NCI-H2227 (cell line): ENCODE measurements around the gene ZW10.
A peak's percentile ranks its signal among the peaks of the same experiment; 100 is the strongest.
"Not testable (repeated sequence)": the region's sequence is repeated elsewhere in the genome, so short reads cannot be mapped to it uniquely, and the experiment has no call there.

Experiments
- DNase-seq: peaks from one replicate; lab custom pipeline; 2025; ENCODE audit not compliant: unreplicated experiment; lab: John Stamatoyannopoulos, UW

The ZW10 gene

GRCh38 chr11:113773416-113774173, at the start of gene ZW10:
ZW10 (minus strand) TSS chr11:113773692; CDS start chr11:113773666, 26 bp downstream.
- peak; percentile 94 for DNase-seq

GRCh38 chr11:113818426-113818825, 44.9 kb upstream of the ZW10 start:
- no peak for DNase-seq

- no peak for DNase-seq
Measured at GRCh38 chr11:113817626-113818025, 44.1 kb upstream of the ZW10 start.

- DNase-seq = no peak
Measured at GRCh38 chr11:113817162-113817561, 43.7 kb upstream of the ZW10 start.

- no peak for DNase-seq
Measured at GRCh38 chr11:113814181-113814580, 40.7 kb upstream of the ZW10 start.

GRCh38 chr11:113808931-113809330, 35.4 kb upstream of the ZW10 start:
- DNase-seq = no peak

- peak; percentile 38 for DNase-seq
Measured at GRCh38 chr11:113806406-113806805, 32.9 kb upstream of the ZW10 start.

GRCh38 chr11:113805640-113806039, 32.1 kb upstream of the ZW10 start:
- no peak for DNase-seq

GRCh38 chr11:113802621-113803020, 29.1 kb upstream of the ZW10 start:
- no peak for DNase-seq

- peak; percentile 26 for DNase-seq
Measured at GRCh38 chr11:113796663-113797259, 23.3 kb upstream of the ZW10 start.

GRCh38 chr11:113789675-113790320, 16.3 kb upstream of the ZW10 start:
- no peak for DNase-seq

GRCh38 chr11:113789016-113789415, 15.5 kb upstream of the ZW10 start:
- not testable (repeated sequence) for DNase-seq

- DNase-seq = no peak
Measured at GRCh38 chr11:113782134-113782533, 8.6 kb upstream of the ZW10 start.

GRCh38 chr11:113781682-113782081, 8.2 kb upstream of the ZW10 start:
- DNase-seq = no peak

GRCh38 chr11:113779496-113779895, 6.0 kb upstream of the ZW10 start, which contains the start of gene CLDN25:
CLDN25 (plus strand) TSS chr11:113779796; CDS start chr11:113779796, 0 bp downstream.
- DNase-seq = no peak

- no peak for DNase-seq
Measured at GRCh38 chr11:113778111-113778910, 4.8 kb upstream of the ZW10 start.

GRCh38 chr11:113774174-113774503, 647 bp upstream of the ZW10 start:
- no peak for DNase-seq

GRCh38 chr11:113773092-113773415, 438 bp downstream of the ZW10 start:
- peak; percentile 16 for DNase-seq

- no peak for DNase-seq
Measured at GRCh38 chr11:113771964-113772363, 1.5 kb downstream of the ZW10 start.

- no peak for DNase-seq
Measured at GRCh38 chr11:113764527-113765219, 8.8 kb downstream of the ZW10 start.

- DNase-seq = not testable (repeated sequence)
Measured at GRCh38 chr11:113763040-113763439, 10.5 kb downstream of the ZW10 start.
